A549 (cell line): ENCODE results near the gene ATP1A3. TPM values are rescaled to one million over a fixed set of nuclear protein-coding genes. Genes with fewer than 3 reads are reported as not detected.

ENCODE experiments used
- ATAC-seq, 2 experiments: fragments of 200-7000 bp in 1 of 2; fragments of >200 bp in 1 of 2; cut with Nextera tagmentation in 1 of 2; cut with Tn5 transposase in 1 of 2; 3 replicates each; pipeline versions ENCODE4 v1.8.0 to v1.9.1; 2018 to 2020; ENCODE audit warnings: mild to moderate bottlenecking in 1 of 2, moderate library complexity in 1 of 2
- CTCF ChIA-PET: fragments of 300-600 bp; sonication (Branson Sonifier 250); formaldehyde crosslinking; extraction: SDS; loops from one replicate; lab custom pipeline; 2021; ENCODE audit warnings: antibody characterized with exemption, inconsistent platforms; lab: Yijun Ruan, JAX
- POLR2A ChIA-PET: fragments of 350-600 bp; formaldehyde crosslinking; extraction: SDS; loops from one replicate; lab custom pipeline; 2021; ENCODE audit warnings: antibody characterized with exemption, inconsistent platforms; lab: Yijun Ruan, JAX
- DNase-seq, 2 experiments: peaks; one replicate each; pipeline versions ENCODE4 v3.0.0 to v3.0.0-alpha.2; 2011 to 2016; ENCODE audit warnings: low read depth in 1 of 2, low spot score in 1 of 2
- FAIRE-seq: peaks from 2 replicates; lab custom pipeline; 2011; peaks lifted over from hg19 to GRCh38; lab: Jason Lieb, UNC
- H3K27ac ChIP-seq, 2 experiments: fragments of >200 bp; sonication (Bioruptor Twin); formaldehyde crosslinking; 3 replicates each; pipeline ENCODE4 v1.5.1; 2016 to 2017
- H3K4me1 ChIP-seq: fragments of >200 bp; sonication (Bioruptor Twin); formaldehyde crosslinking; 3 replicates; pipeline ENCODE4 v1.6.1; 2016
- H3K4me2 ChIP-seq: fragments of >200 bp; sonication (Bioruptor Twin); formaldehyde crosslinking; 3 replicates; pipeline ENCODE4 v1.6.1; 2016
- H3K4me3 ChIP-seq: fragments of >200 bp; sonication (Bioruptor Twin); formaldehyde crosslinking; 3 replicates; pipeline ENCODE4 v1.5.1; 2016
- H3K9me3 ChIP-seq: fragments of >200 bp; sonication (Bioruptor Twin); formaldehyde crosslinking; 3 replicates; pipeline ENCODE4 v1.6.1; 2016
- BHLHE40 ChIP-seq: IDR thresholded peaks from 2 replicates; pipeline ENCODE4 v1.6.1; 2012; ENCODE audit warnings: low read depth, low read length, inconsistent platforms
- CHD4 ChIP-seq: fragments of 200-600 bp; sonication (generic); IDR thresholded peaks from 2 replicates; pipeline ENCODE4 v1.6.1; 2016; ENCODE audit warnings: antibody characterized with exemption, mild to moderate bottlenecking, borderline replicate concordance
- E2F6 ChIP-seq: IDR thresholded peaks from 2 replicates; pipeline ENCODE4 v1.6.1; 2012; ENCODE audit warnings: low read depth, borderline replicate concordance
- EHF ChIP-seq: fragments of 250-450 bp; sonication (Bioruptor Pico); IDR thresholded peaks from 2 replicates; pipeline ENCODE4 v1.5.0; 2020; ENCODE audit warnings: mild to moderate bottlenecking
- ESRRA ChIP-seq: fragments of 150-350 bp; IDR thresholded peaks from 2 replicates; pipeline ENCODE4 v1.6.1; 2014; ENCODE audit warnings: mild to moderate bottlenecking, low read length, borderline replicate concordance
- FOSL2 ChIP-seq, 2 experiments: fragments of 450-650 bp in 1 of 2; fragments of >200 bp in 1 of 2; sonication (Bioruptor Twin) in 1 of 2; formaldehyde crosslinking; IDR thresholded peaks; 2 replicates each; pipeline versions ENCODE4 v1.5.0 to v1.6.1; 2016 to 2020; ENCODE audit warnings: mild to moderate bottlenecking in 1 of 2, moderate library complexity in 1 of 2
- GATA3 ChIP-seq: IDR thresholded peaks from 2 replicates; pipeline ENCODE4 v1.6.1; 2012; ENCODE audit warnings: borderline replicate concordance
- JUN ChIP-seq, 2 experiments: fragments of >200 bp; sonication (Bioruptor Twin); formaldehyde crosslinking; IDR thresholded peaks; 2 replicates in 1 of 2; 3 replicates in 1 of 2; pipeline ENCODE4 v1.6.1; 2016 to 2017
- NPAS2 ChIP-seq: fragments of 250-450 bp; sonication (Bioruptor Pico); IDR thresholded peaks from 2 replicates; pipeline ENCODE4 v1.8.0; 2022; ENCODE audit warnings: mild to moderate bottlenecking, moderate library complexity, borderline replicate concordance
- POLR2A ChIP-seq: IDR thresholded peaks from 2 replicates; pipeline ENCODE4 v1.6.1; 2012; ENCODE audit warnings: mild to moderate bottlenecking, low read length
- RARB ChIP-seq: fragments of 250-450 bp; sonication (Bioruptor Pico); IDR thresholded peaks from 2 replicates; pipeline ENCODE4 v1.8.0; 2021; ENCODE audit warnings: mild to moderate bottlenecking, moderate library complexity
- REST ChIP-seq: fragments of 200-600 bp; sonication (generic); IDR thresholded peaks from 2 replicates; pipeline ENCODE4 v1.6.1; 2016; ENCODE audit warnings: antibody characterized with exemption, mild to moderate bottlenecking, moderate library complexity
- RFX5 ChIP-seq: fragments of 450-650 bp; IDR thresholded peaks from 2 replicates; pipeline ENCODE4 v1.7.1; 2014; ENCODE audit warnings: antibody characterized with exemption, mild to moderate bottlenecking, moderate library complexity
- SMC3 ChIP-seq: fragments of >200 bp; sonication (Bioruptor Twin); formaldehyde crosslinking; IDR thresholded peaks from 3 replicates; pipeline ENCODE4 v1.6.1; 2018; ENCODE audit warnings: inconsistent platforms
- SREBF2 ChIP-seq: fragments of 450-650 bp; IDR thresholded peaks from 2 replicates; pipeline ENCODE4 v1.6.1; 2014; ENCODE audit warnings: mild to moderate bottlenecking, moderate library complexity
- TP53 ChIP-seq: fragments of 250-450 bp; sonication (Bioruptor Pico); IDR thresholded peaks from 2 replicates; pipeline ENCODE4 v1.5.0; 2021; ENCODE audit warnings: mild to moderate bottlenecking, moderate library complexity
- ZFP36 ChIP-seq: fragments of 450-650 bp; IDR thresholded peaks from 2 replicates; pipeline ENCODE4 v1.6.1; 2014; ENCODE audit warnings: borderline replicate concordance; ENCODE audit not compliant: partially characterized antibody
- WGBS: methylation state at CpG from one replicate; pipeline ENCODE4 v1.1.6; 2017; ENCODE audit errors: missing lambda C conversion rate; 5-methylcytosine and 5-hydroxymethylcytosine counted together
- polyA plus RNA-seq, 4 experiments: library from polyadenylated mRNA; depleted of rRNA in 3 of 4; stranded (reverse); fragments of >200 nt; fragmentation: RNase III in 1 of 4; extraction: RNeasy Plus Mini Kit Qiagen cat#74134 plus additional on column Dnase treatment in 1 of 4; gene quantifications; 2 replicates in 3 of 4; 3 replicates in 1 of 4; pipeline ENCODE4 v1.2.3, GENCODE V29; 2011 to 2017
- TF ChIP-seq, protein P1 (sequence below): fragments of 250-450 bp; sonication (Bioruptor Pico); IDR thresholded peaks from 2 replicates; pipeline ENCODE4 v1.5.0; 2020; ENCODE audit warnings: low read depth, mild to moderate bottlenecking, moderate library complexity
- TF ChIP-seq, protein P2 (sequence below): fragments of >200 bp; sonication (Bioruptor Twin); formaldehyde crosslinking; IDR thresholded peaks from 3 replicates; pipeline ENCODE4 v1.5.1; 2016

ATP1A3 gene
- polyA plus RNA-seq, 2 of the 4 experiments (the other 2 are of a cell fraction): 0.67 to 3.7 TPM

DNA sequence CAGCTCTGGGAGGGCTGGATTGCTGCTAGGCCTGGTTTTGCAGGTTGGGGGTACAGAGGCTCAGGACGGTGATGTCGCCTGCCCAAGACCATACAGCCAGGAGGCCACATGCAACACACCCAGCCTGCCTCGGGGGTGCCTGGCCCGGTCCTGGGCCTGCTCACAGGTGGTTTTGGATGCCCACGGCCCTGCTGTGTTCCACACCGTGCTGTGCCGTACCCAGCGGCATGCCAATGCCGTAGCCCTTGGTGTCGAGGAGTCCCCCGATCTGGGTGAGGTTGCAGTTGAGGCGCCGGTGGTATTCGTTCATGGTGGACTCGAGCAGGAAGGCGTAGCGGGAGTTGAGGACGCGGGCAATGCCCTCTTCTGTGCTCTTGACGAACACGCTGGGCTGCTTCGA is 11.5 kb upstream of the ATP1A3 start:
- no peaks in the 10 kb centered on the region for H3K9me3 ChIP-seq
- POLR2A ChIA-PET: no interaction called here
- WGBS: 62% methylated on average over 22 of the region's 22 CpGs
- 0 out of 6 replicates have a peak, but pooled peaks of 1 of the 2 experiments have one; percentile 10 for ATAC-seq
- FAIRE-seq: no peak
- no peak for TF ChIP-seq ZFP36
- TF ChIP-seq GATA3: no peak
- no peak for TF ChIP-seq CHD4
- TF ChIP-seq TP53 (CRISPR knock-in tag): no peak
- TF ChIP-seq, protein P1, sequence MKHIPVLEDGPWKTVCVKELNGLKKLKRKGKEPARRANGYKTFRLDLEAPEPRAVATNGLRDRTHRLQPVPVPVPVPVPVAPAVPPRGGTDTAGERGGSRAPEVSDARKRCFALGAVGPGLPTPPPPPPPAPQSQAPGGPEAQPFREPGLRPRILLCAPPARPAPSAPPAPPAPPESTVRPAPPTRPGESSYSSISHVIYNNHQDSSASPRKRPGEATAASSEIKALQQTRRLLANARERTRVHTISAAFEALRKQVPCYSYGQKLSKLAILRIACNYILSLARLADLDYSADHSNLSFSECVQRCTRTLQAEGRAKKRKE (CRISPR knock-in tag): no peak
- no peak for TF ChIP-seq ESRRA
- no peak for TF ChIP-seq POLR2A
- TF ChIP-seq REST: no peak
- no peak for TF ChIP-seq FOSL2 (IDR thresholded peaks at IDR 0.05)
- no peak for TF ChIP-seq FOSL2 (CRISPR knock-in tag; IDR thresholded peaks at IDR 0.05)
- TF ChIP-seq, all 56 proteins: peak for 0
- Histone ChIP-seq H3K4me2 (no peak overlapping the region), H3K4me1 (peaks cover 8% of the 10 kb centered on the region), H3K27ac (no peak overlapping the region), H3K4me3 (no peak overlapping the region)
- DNase-seq: no peak
- CTCF ChIA-PET: interaction anchor here (1.0 to 16.0 kb wide), 3 partner anchors 21 to 53 kb away, joined by 3 to 344 read pairs (median 230); no protein-coding TSS in a partner anchor

DNA sequence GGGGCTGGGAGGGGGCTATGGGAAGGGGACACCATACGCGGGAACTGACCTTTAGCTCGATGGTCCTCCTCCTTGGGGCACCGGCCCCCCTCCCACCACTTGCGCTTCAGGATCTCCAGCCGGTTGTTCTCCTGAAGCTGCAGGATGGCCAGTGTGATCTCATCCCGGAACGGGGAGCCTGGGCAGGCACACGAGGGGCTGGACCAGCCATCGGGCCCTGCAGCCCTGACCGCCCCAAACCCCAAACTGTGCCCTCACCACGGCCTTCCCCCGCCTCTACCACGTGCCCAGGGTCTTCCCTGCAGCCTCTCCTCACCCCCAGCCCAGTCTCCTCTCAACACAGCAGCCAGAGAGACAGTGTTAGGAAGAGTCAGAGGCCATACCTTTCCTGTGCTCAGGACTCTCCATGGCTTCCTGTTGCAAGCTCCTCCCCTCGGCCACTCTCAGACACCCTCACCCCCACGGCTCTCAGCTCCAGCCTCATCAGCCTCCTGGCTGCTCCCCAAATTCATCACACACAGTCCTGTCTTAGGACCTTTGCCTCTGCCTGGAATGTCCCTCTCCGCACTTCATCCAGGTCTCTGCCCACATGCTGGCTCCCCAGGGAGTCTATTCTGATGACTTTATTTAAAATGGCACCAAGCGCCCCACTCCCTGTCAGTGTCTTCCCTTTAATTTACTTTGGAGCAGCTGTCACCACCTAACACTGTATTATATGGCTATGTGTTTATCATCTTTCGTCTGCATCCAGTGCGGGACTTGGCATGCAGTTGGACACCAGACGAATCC is 9.7 kb upstream of the ATP1A3 start:
- TF ChIP-seq RFX5 (no peak), ZFP36 (no peak), E2F6 (no peak), SMC3 (no peak), REST (no peak), BHLHE40 (no peak), NPAS2 (CRISPR knock-in tag) (no peak), RARB (CRISPR knock-in tag) (no peak), CHD4 (no peak), SREBF2 (no peak), POLR2A (no peak), JUN (IDR thresholded peaks at IDR 0.05) (no peak), EHF (no peak)
- TF ChIP-seq, protein P2, sequence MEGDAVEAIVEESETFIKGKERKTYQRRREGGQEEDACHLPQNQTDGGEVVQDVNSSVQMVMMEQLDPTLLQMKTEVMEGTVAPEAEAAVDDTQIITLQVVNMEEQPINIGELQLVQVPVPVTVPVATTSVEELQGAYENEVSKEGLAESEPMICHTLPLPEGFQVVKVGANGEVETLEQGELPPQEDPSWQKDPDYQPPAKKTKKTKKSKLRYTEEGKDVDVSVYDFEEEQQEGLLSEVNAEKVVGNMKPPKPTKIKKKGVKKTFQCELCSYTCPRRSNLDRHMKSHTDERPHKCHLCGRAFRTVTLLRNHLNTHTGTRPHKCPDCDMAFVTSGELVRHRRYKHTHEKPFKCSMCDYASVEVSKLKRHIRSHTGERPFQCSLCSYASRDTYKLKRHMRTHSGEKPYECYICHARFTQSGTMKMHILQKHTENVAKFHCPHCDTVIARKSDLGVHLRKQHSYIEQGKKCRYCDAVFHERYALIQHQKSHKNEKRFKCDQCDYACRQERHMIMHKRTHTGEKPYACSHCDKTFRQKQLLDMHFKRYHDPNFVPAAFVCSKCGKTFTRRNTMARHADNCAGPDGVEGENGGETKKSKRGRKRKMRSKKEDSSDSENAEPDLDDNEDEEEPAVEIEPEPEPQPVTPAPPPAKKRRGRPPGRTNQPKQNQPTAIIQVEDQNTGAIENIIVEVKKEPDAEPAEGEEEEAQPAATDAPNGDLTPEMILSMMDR: no peak
- H3K27ac ChIP-seq: no peak overlapping the region
- peaks cover 5% of the 10 kb centered on the region for H3K4me1 ChIP-seq
- no peak overlapping the region; the same call in 2 of the 3 replicates for H3K4me2 ChIP-seq
- ATAC-seq: peak; percentile 11 to 41; a peak in 4 of 6 replicates
- CTCF ChIA-PET: interaction anchor here (0.6 to 14.8 kb wide), 4 partner anchors 15 to 77 kb away, joined by 3 to 344 read pairs (median 3); no protein-coding TSS in a partner anchor
- H3K9me3 ChIP-seq: no peaks in the 10 kb centered on the region
- 33% methylated on average over 21 of the region's 21 CpGs for WGBS
- no peak overlapping the region for H3K4me3 ChIP-seq
- POLR2A ChIA-PET: no interaction called here
- no peak for FAIRE-seq
- DNase-seq: no peak
